Neural progenitor cell (in vitro differentiated cells): ENCODE data around the gene CLIC4.

Experiments used
- EZH2 ChIP-seq: fragments of 200-600 bp; sonication (generic); IDR thresholded peaks from 2 replicates; pipeline ENCODE4 v1.6.1; 2017; ENCODE audit warnings: antibody characterized with exemption, mild to moderate bottlenecking, moderate library complexity
- TF ChIP-seq, protein P1 (sequence below): fragments of 200-600 bp; sonication (generic); IDR thresholded peaks from 2 replicates; pipeline ENCODE4 v1.5.1; 2017; ENCODE audit warnings: antibody characterized with exemption, mild to moderate bottlenecking

DNA sequence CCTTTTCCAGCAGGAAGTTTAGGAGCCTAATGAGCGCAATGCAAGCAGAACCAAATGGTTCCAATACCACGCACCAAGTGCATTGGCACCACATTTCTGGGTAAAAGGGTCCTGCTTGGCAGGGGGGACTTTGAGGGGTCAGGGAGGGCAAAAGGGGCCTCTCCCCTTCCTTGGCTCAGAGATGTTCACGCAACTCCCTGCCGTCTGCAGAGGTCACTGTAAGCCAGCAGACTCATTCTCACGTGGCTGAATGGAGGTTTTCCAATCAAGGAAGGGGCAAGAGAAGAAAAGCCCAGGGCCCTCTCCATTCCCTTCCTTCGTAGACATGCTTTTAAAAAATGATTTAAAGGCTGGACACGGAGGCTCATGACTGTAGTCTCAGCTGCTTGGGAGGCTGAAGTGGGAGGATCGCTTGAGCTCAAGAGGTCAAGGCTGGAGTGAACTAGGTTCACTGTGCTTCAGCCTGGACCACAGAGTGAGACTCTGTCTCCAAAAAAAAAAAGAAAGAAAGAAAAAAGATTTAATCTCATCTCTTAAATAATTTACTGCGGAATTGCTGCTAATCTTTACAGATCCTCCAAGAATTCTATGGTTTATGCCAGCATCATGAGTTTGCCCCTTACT, 104.5 kb downstream of the CLIC4 start:
- TF ChIP-seq, protein P1, sequence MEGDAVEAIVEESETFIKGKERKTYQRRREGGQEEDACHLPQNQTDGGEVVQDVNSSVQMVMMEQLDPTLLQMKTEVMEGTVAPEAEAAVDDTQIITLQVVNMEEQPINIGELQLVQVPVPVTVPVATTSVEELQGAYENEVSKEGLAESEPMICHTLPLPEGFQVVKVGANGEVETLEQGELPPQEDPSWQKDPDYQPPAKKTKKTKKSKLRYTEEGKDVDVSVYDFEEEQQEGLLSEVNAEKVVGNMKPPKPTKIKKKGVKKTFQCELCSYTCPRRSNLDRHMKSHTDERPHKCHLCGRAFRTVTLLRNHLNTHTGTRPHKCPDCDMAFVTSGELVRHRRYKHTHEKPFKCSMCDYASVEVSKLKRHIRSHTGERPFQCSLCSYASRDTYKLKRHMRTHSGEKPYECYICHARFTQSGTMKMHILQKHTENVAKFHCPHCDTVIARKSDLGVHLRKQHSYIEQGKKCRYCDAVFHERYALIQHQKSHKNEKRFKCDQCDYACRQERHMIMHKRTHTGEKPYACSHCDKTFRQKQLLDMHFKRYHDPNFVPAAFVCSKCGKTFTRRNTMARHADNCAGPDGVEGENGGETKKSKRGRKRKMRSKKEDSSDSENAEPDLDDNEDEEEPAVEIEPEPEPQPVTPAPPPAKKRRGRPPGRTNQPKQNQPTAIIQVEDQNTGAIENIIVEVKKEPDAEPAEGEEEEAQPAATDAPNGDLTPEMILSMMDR, result peak; percentile 59
- TF ChIP-seq EZH2, result no peak
